Choroid plexus epithelial cell (primary cell): ENCODE measurements around the gene IL16.

ENCODE experiments used
- DNase-seq: peaks from one replicate; pipeline ENCODE4 v3.0.0-alpha.2; 2010; ENCODE audit warnings: low read depth
- H3K4me3 ChIP-seq: 2 replicates; pipeline ENCODE4 v1.5.1; 2011; ENCODE audit warnings: low read depth, mild to moderate bottlenecking, control low read depth, low read length, moderate library complexity
- CTCF ChIP-seq: conservative IDR thresholded peaks from 2 replicates; pipeline ENCODE4 v1.5.1; 2011; ENCODE audit warnings: low read depth, mild to moderate bottlenecking, control low read depth, inconsistent platforms, low read length, moderate library complexity

IL16 gene

GRCh38 chr15:81182756-81183438 is 13.8 kb upstream of the IL16 start:
- no peak for DNase-seq
- peak; percentile 36 for TF ChIP-seq CTCF
- H3K4me3 ChIP-seq, result peak overlapping the region; percentile 24

- DNase-seq, result no peak
- no peak for TF ChIP-seq CTCF
Observed at GRCh38 chr15:81183439-81183775, 13.3 kb upstream of the IL16 start.

GRCh38 chr15:81184188-81184587 is 12.5 kb upstream of the IL16 start:
- no peak for TF ChIP-seq CTCF

More at GRCh38 chr15:81183439-81183775, 13.3 kb upstream of the IL16 start:
- H3K4me3 ChIP-seq, result no peak overlapping the region

GRCh38 chr15:81185631-81186295 is 10.9 kb upstream of the IL16 start:
- TF ChIP-seq CTCF, result no peak
- no peak overlapping the region for H3K4me3 ChIP-seq
- no peak for DNase-seq

More at GRCh38 chr15:81184188-81184587, 12.5 kb upstream of the IL16 start:
- no peak for DNase-seq
- H3K4me3 ChIP-seq, result no peak overlapping the region

- no peak for DNase-seq
- no peak overlapping the region for H3K4me3 ChIP-seq
- no peak for TF ChIP-seq CTCF
Observed at GRCh38 chr15:81188354-81188753, 8.3 kb upstream of the IL16 start.

- TF ChIP-seq CTCF, result no peak
- peak; percentile 97 for DNase-seq
- H3K4me3 ChIP-seq, result no peak overlapping the region
Observed at GRCh38 chr15:81189583-81190283, 6.9 kb upstream of the IL16 start.
